IPS DF 6.9 (cell line): ENCODE results near the gene SLC39A7.

Experiments used
- DNase-seq: peaks from one replicate; pipeline ENCODE4 v3.0.0-alpha.2; 2013; ENCODE audit warnings: low read depth, low spot score
- H3K27ac ChIP-seq: one replicate; pipeline ENCODE4 v1.5.1; 2013; ENCODE audit warnings: low read length, control low read depth
- H3K27me3 ChIP-seq: 2 replicates; pipeline ENCODE4 v1.6.1; 2013; ENCODE audit warnings: mild to moderate bottlenecking, low read length; ENCODE audit not compliant: control insufficient read depth, insufficient read depth
- H3K36me3 ChIP-seq: 2 replicates; pipeline ENCODE4 v1.6.1; 2013; ENCODE audit warnings: low read length; ENCODE audit not compliant: control insufficient read depth, insufficient read depth
- H3K4me1 ChIP-seq: 2 replicates; pipeline ENCODE4 v1.6.1; 2013; ENCODE audit warnings: low read length; ENCODE audit not compliant: control insufficient read depth, insufficient read depth
- H3K4me3 ChIP-seq: 2 replicates; pipeline ENCODE4 v1.5.1; 2013; ENCODE audit warnings: mild to moderate bottlenecking, low read length
- H3K9me3 ChIP-seq: 2 replicates; pipeline ENCODE4 v1.6.1; 2013; ENCODE audit warnings: low read length, inconsistent platforms; ENCODE audit not compliant: control insufficient read depth, insufficient read depth
- WGBS: extraction: QIAGEN DNeasy Blood & Tissue Kit; methylation state at CpG from one replicate; pipeline ENCODE4 v1.1.7; 2013; ENCODE audit warnings: mixed read lengths, missing lambda C conversion rate; ENCODE audit not compliant: insufficient read length, insufficient coverage; 5-methylcytosine and 5-hydroxymethylcytosine counted together

SLC39A7 gene

DNA sequence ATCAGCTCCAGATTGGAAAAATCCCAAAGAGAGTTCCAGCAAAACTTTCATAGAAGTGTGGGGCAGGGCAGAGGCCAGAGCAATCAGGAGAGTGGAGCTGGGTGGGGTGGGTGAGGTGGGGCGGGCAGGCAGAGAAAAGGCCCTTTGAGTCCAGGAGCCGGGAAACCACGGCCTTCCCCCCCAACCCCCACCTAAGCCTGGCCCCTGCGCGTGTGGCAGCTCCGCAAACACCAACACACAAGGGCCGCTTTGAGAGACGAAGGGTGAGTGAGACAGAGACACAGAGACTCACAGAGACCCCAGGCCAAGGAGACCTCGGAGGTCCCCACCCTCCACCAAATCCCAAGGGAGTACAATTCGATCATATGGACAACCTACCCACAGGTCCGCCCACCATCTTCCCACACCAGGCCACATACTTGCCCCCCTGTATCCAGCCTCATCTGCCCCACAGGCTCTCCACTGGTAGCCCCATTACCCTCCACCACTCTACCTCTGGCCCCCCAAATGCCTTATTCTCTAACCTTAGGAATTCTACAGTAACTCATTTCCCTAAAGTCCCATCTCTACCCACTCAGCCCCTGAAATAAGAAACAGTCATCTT, 10.1 kb upstream of the SLC39A7 start:
- H3K9me3 ChIP-seq: no peaks in the 10 kb centered on the region
- H3K27ac ChIP-seq: no peak overlapping the region
- H3K4me1 ChIP-seq: peaks cover 8% of the 10 kb centered on the region
- H3K27me3 ChIP-seq: peaks cover 2% of the 10 kb centered on the region; the same call in 1 of the 2 replicates
- DNase-seq: no peak
- H3K36me3 ChIP-seq: 0 out of 2 replicates have a peak, but pooled peaks cover 2% of the 10 kb centered on the region
- no peak overlapping the region for H3K4me3 ChIP-seq
- WGBS: no CpG with 5 or more reads among the region's 11 CpGs

DNA sequence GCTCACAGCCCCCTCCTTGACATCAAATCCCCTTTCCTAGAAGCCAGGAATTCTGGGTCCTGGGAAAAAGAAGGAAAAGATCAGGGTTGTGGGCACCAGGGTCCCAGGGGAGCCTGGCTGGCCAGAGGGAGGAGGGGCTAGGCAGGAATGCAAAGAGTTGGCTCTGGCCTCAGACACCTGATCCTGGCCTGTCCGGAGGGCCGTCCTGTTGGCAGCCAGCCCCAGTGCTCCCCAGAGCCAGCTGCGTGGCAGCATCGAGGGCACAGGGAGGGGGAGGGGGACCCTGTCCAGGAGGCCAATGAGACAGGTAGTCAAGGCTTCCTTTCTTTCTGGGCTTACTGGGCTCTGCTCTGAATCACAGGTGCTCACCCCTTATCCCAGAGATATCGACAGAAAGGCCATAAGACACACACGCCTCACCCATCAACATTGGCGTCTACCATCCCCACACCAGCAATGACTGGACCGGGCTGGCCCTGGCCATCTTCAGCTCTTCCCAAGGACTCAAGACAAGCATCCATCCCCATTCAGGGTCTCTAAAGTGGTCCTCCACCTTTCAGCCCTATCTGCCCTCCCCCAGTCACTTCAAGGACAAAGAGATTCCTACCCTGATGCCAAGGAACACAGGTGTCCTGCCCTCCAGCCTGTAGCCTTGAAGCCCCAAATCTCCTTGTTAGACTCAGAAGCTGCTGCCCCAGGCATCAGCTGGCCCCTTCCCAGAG, 9.1 kb upstream of the SLC39A7 start:
- Histone ChIP-seq H3K9me3 (no peaks in the 10 kb centered on the region), H3K4me3 (peak overlapping the region; percentile 24; the same call in 1 of the 2 replicates), H3K27ac (no peak overlapping the region), H3K4me1 (peaks cover 7% of the 10 kb centered on the region), H3K27me3 (peaks cover 2% of the 10 kb centered on the region; the same call in 1 of the 2 replicates), H3K36me3 (peaks cover 4% of the 10 kb centered on the region; the same call in 1 of the 2 replicates)
- no CpG with 5 or more reads among the region's 8 CpGs for WGBS
- DNase-seq: no peak

DNA sequence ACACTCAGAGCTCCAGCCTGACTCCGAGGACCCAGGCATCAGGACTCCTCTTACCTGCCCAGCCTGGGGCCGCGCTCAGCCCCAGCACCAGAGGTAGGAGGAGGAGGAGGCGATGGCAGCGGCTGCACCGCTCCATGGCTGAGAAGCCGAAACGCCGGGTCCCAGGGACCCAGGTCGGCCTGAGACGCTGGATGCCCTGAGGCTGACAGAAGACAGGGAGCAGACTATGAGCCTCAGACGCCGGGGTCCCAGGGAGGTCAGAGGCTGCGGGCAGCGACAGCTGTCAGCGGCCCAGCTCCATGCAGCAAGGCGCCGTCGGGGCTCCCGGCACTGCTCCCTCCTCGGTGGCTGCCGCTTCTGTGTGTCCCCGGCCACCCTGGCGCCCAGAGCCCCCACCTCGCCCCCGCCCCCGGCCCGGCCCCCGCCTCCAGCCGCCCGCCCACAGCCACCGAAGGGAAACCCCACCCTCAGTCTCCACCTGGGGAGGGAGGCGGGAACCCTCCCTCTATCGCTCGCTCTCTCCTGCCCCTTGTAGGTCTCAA, 8.5 kb upstream of the SLC39A7 start, which contains the start of gene COL11A2:
Gene COL11A2 (minus strand): TSS at position 363 of the 542 bp plus-strand sequence. CDS start 227 bp downstream, at position 136.
- Histone ChIP-seq H3K27me3 (peaks cover 2% of the 10 kb centered on the region; the same call in 1 of the 2 replicates), H3K27ac (no peak within 1 kb of the TSS), H3K9me3 (no peaks in the 10 kb centered on the region), H3K4me1 (peaks cover 7% of the 10 kb centered on the region), H3K36me3 (peaks cover 4% of the 10 kb centered on the region; the same call in 1 of the 2 replicates), H3K4me3 (peak within 1 kb of the TSS; percentile 77; the same call in 1 of the 2 replicates)
- no peak for DNase-seq
- WGBS: no CpG with 5 or more reads among the region's 35 CpGs

DNA sequence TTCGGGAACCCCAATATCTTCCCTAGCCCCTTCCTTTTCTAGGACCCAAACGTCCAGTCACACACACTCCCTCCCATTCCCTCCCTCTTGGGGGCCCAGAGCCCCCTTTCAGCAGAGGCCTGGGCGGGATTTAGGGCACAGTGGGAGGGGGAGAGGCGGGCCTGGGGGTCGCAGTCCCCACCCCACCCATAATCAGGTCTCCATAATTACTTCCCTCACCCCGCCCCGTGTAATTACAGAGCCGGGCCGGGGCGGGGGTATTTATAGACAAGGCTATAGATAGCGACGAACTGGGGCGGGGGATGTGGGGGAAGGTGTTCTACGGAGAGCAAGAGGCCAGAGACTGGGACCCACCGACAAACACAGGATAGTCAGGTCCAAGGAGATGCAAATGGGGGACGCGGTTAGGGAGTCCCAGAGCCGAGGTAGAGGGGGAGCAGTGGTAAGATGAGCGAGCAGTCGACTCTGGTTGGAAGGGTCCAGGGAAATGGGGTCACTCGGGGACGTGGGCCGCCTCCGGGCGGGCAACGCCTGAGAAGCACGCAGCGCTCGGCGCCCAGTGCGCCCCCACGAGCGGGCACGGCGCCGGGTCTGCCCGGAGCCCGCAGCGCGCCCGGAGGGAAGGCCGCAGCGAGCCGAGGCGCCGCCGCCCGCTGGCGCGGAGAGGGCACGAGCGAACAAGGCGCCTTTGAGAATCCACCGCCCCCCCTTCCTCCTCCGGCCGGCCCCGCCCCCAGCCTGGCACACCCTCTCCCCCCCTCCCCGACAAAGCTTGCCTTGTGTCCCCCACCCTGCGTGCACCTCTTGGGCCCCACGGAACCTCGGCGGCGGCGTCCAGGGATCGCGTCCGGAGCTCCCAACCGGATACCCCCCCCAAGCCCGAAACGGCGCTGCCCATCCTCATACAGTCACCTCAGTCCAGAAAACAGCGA, 7.7 kb upstream of the SLC39A7 start:
- Histone ChIP-seq H3K4me3 (peak overlapping the region; percentile 77; the same call in 1 of the 2 replicates), H3K9me3 (no peaks in the 10 kb centered on the region), H3K4me1 (peaks cover 7% of the 10 kb centered on the region), H3K27me3 (peaks cover 2% of the 10 kb centered on the region; the same call in 1 of the 2 replicates), H3K27ac (no peak overlapping the region), H3K36me3 (peaks cover 4% of the 10 kb centered on the region; the same call in 1 of the 2 replicates)
- WGBS: no CpG with 5 or more reads among the region's 72 CpGs
- no peak for DNase-seq

DNA sequence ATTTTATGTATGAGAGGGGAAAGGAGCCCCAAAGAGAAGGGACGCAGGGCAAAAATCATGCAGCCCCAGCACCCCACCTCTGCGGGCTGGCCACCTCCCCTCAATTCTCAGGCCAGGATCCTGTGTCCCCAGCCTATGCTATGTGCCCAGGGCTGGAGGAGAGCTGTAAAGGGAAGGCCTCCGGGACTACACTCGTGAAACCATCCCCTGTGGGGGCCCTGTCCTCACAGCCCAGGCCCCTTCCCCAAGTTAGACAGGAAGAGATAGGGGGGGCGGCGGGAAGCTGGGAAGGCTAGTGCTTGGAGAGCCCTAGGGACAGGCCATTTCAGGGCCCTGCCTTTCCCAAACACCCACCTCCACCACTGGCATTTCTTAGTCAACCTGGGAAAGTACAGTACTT, 7.0 kb upstream of the SLC39A7 start:
- no peak overlapping the region for H3K27ac ChIP-seq
- no peak for DNase-seq
- H3K36me3 ChIP-seq: peaks cover 4% of the 10 kb centered on the region; the same call in 1 of the 2 replicates
- H3K4me3 ChIP-seq: no peak overlapping the region; the same call in 1 of the 2 replicates
- H3K27me3 ChIP-seq: peaks cover 2% of the 10 kb centered on the region; the same call in 1 of the 2 replicates
- H3K9me3 ChIP-seq: no peaks in the 10 kb centered on the region
- peaks cover 7% of the 10 kb centered on the region for H3K4me1 ChIP-seq
- WGBS: no CpG with 5 or more reads among the region's 6 CpGs

DNA sequence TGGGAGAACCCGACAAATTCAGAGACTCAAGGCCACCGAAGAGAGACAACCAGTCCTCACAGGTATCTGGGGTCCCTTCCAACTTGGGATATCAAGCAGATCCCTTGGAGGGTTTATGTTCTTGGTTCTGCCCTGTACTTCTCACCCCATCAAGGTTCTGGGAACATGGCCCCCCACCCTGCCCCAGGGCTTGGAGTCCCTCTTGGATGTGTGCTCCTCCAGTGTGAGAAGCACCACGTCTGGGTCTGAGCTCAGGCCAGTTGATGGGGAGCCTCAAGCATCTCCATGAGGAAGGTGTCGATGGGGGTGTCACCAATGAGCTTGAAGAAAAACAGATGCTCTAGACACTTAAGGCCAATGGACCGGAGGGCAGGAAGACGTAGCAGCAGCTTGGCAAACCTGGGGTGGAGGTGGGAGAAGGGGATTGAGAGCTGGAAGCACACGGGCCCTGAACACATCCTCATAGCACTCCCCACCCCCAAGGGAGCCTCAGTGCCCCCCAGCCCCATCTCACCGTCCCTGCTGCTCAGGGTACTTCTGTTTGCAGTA, 6.2 kb upstream of the SLC39A7 start:
- H3K4me3 ChIP-seq: no peak overlapping the region
- H3K9me3 ChIP-seq: no peaks in the 10 kb centered on the region
- peaks cover 4% of the 10 kb centered on the region; the same call in 1 of the 2 replicates for H3K36me3 ChIP-seq
- H3K27ac ChIP-seq: no peak overlapping the region
- no peak for DNase-seq
- H3K4me1 ChIP-seq: peaks cover 7% of the 10 kb centered on the region
- WGBS: no CpG with 5 or more reads among the region's 8 CpGs
- H3K27me3 ChIP-seq: peaks cover 2% of the 10 kb centered on the region; the same call in 1 of the 2 replicates

DNA sequence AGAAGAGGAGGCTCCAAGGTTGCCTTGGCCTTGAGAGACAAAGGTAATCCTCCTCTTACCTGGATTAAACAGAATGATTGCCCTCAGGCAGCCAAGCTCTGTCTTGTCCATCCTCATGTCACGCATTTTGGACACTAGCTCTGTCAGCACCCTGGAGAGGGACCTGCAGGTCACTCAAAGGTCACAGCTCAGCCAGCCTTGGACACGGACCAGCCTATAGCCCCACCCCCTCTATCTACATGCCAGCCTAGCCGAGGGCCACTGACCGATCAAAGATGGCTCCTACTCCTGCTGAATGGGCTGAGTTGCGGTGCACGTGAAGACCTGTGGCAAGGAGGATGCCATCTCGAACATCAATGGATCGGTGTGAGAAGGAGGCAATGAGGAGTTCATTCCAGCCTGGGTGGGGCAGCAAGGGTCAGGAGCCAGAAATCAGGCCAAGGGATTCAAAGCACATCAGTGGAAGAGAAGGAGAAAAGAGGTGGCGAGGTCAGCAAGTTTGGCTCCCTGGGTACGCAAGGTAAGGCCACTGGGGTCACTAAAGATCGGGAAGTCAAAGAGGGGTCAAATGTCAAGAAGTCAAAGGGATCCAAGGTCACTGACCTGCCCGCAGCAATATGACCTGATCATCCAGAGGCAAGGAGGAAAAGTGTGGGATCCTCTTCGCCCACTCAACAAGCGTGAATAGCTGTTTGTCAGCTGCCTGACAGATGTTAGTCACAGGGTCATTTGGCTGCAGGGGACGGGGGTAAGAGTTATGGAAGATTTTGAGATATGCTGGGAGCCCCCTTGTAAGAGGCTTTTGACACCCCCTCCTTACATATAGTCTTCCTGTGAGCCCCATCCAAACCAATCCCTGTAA, 5.1 kb upstream of the SLC39A7 start:
- no peak for DNase-seq
- H3K36me3 ChIP-seq: peaks cover 4% of the 10 kb centered on the region; the same call in 1 of the 2 replicates
- H3K27me3 ChIP-seq: peaks cover 2% of the 10 kb centered on the region; the same call in 1 of the 2 replicates
- no peaks in the 10 kb centered on the region for H3K9me3 ChIP-seq
- no peak overlapping the region for H3K27ac ChIP-seq
- peaks cover 7% of the 10 kb centered on the region for H3K4me1 ChIP-seq
- no peak overlapping the region for H3K4me3 ChIP-seq
- WGBS: no CpG with 5 or more reads among the region's 15 CpGs

DNA sequence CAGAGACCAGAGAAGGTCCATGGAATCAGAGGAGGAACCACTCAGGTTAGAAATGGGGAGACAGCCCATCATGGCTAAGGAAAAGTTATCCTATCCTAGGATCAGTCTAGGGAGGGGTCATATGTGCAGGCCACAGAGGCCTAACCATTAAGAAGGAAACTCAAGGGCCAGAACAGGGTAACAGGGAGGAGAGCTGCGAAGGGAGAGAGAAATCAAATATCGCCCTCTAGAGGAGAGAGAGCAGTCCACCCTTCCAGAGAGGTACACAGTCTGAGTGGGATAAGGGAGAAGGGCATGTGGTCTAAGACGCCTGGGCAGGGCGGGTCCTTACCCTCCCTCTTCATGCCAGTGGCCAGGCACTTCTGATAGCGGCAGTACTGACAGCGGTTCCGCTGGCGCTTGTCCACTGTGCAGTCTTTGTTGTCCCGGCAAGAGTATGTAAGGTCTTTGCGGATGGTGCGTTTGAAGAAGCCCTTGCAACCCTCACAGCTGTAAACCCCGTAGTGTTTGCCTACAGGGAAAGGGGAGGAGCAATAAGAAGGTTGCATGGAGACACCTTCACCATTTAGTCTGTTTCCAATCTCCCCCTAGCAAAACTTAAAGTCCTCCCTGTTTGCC, 3.1 kb upstream of the SLC39A7 start:
- H3K36me3 ChIP-seq: peaks cover 6% of the 10 kb centered on the region; the same call in 1 of the 2 replicates
- no peaks in the 10 kb centered on the region for H3K27me3 ChIP-seq
- H3K4me3 ChIP-seq: no peak overlapping the region
- no CpG with 5 or more reads among the region's 12 CpGs for WGBS
- no peaks in the 10 kb centered on the region for H3K9me3 ChIP-seq
- no peak overlapping the region for H3K27ac ChIP-seq
- peaks cover 5% of the 10 kb centered on the region; the same call in 1 of the 2 replicates for H3K4me1 ChIP-seq
- no peak for DNase-seq
